Esophagus squamous epithelium (tissue), 5 donors: Measurements from ENCODE around the gene SMARCA1. TPM values are rescaled to one million over a fixed set of nuclear protein-coding genes. Genes with fewer than 3 reads are reported as not detected.

Source experiments
- DNase-seq: peaks from one replicate; lab custom pipeline; 2025; lab: John Stamatoyannopoulos, UW
- H3K27ac ChIP-seq, 4 donors: fragments of 200-600 bp; sonication (generic); one replicate each; pipeline ENCODE4 v1.5.1; 2016 to 2019; ENCODE audit warnings: mild to moderate bottlenecking in 1 of 4
- H3K27me3 ChIP-seq, 4 donors: fragments of 200-600 bp; sonication (generic); 1 replicate in 3 of 4; 2 replicates in 1 of 4; pipeline versions ENCODE4 v1.5.1 to v1.6.0; 2017 to 2021; ENCODE audit warnings: antibody characterized with exemption in 1 of 4
- H3K36me3 ChIP-seq, 3 donors: fragments of 200-600 bp; sonication (generic); one replicate each; pipeline ENCODE4 v1.5.1; 2016 to 2019
- H3K4me1 ChIP-seq, 3 donors: fragments of 200-600 bp; sonication (generic); one replicate each; pipeline ENCODE4 v1.5.1; 2017 to 2019
- H3K4me3 ChIP-seq, 4 donors: fragments of 200-600 bp; sonication (generic); 1 replicate in 3 of 4; 2 replicates in 1 of 4; pipeline ENCODE4 v1.5.1; 2016 to 2019; ENCODE audit warnings: mild to moderate bottlenecking in 2 of 4, moderate library complexity in 1 of 4
- H3K9me3 ChIP-seq, 3 donors: fragments of 200-600 bp; sonication (generic); one replicate each; pipeline ENCODE4 v1.5.1; 2016 to 2019
- POLR2A ChIP-seq, 4 donors: fragments of 450-650 bp; IDR thresholded peaks; one replicate each; pipeline ENCODE4 v1.6.1; 2017; ENCODE audit warnings: antibody characterized with exemption in 4 of 4, mild to moderate bottlenecking in 4 of 4, moderate library complexity in 3 of 4
- WGBS, 2 donors: methylation state at CpG; one replicate each; pipeline ENCODE4 v1.1.5; 2018; 5-methylcytosine and 5-hydroxymethylcytosine counted together
- intact Hi-C: fragments of 100-400 bp; cut with DNase I; formaldehyde crosslinking; loops from one replicate; pipeline ENCODE4 v1.15.0; 2022
- small RNA-seq, 4 donors: library from RNA; depleted of rRNA; stranded (forward); fragments of <200 nt; gene quantifications; one replicate each; pipeline ENCODE3, GENCODE V24; 2016
- total RNA-seq, 4 donors: library from RNA; depleted of rRNA; stranded (reverse); fragments of >200 nt; gene quantifications; one replicate each; pipeline ENCODE4 v1.1.0, GENCODE V29; 2016
- TF ChIP-seq, protein P1 (sequence below), 6 experiments: fragments of 450-650 bp in 4 of 6; fragments of 200-600 bp in 2 of 6; sonication (generic) in 2 of 6; IDR thresholded peaks; one replicate each; pipeline ENCODE4 v1.5.1; 2016 to 2019; ENCODE audit warnings: antibody characterized with exemption in 6 of 6, mild to moderate bottlenecking in 4 of 6, moderate library complexity in 4 of 6
- donor health status: DM: yes; HTN: yes; CAD: no.

Gene SMARCA1
- total RNA-seq, 4 donors from 2014 or later, result 4.5 to 18.8 (median 11.5) TPM

- no peaks in the 10 kb centered on the region for H3K4me1 ChIP-seq
- H3K36me3 ChIP-seq, result peaks cover 0 to 10% (median 0%) of the 10 kb centered on the region in 3 donors
- no peaks in the 10 kb centered on the region for H3K27me3 ChIP-seq
- H3K27ac ChIP-seq, result no peak overlapping the region
- no peak for DNase-seq
- TF ChIP-seq, protein P1, sequence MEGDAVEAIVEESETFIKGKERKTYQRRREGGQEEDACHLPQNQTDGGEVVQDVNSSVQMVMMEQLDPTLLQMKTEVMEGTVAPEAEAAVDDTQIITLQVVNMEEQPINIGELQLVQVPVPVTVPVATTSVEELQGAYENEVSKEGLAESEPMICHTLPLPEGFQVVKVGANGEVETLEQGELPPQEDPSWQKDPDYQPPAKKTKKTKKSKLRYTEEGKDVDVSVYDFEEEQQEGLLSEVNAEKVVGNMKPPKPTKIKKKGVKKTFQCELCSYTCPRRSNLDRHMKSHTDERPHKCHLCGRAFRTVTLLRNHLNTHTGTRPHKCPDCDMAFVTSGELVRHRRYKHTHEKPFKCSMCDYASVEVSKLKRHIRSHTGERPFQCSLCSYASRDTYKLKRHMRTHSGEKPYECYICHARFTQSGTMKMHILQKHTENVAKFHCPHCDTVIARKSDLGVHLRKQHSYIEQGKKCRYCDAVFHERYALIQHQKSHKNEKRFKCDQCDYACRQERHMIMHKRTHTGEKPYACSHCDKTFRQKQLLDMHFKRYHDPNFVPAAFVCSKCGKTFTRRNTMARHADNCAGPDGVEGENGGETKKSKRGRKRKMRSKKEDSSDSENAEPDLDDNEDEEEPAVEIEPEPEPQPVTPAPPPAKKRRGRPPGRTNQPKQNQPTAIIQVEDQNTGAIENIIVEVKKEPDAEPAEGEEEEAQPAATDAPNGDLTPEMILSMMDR (IDR thresholded peaks at IDR 0.05), result no peak
- no peak for TF ChIP-seq POLR2A (IDR thresholded peaks at IDR 0.05)
- H3K9me3 ChIP-seq, result no peaks in the 10 kb centered on the region
- intact Hi-C loops, result no loop called here
- WGBS, 2 donors, result 73 to 89% methylated on average over 4 of the region's 4 CpGs
- H3K4me3 ChIP-seq, result no peak overlapping the region
These were observed 100.1 kb downstream of the SMARCA1 start for GRCh38 chrX:129423191-129423590.

DNA sequence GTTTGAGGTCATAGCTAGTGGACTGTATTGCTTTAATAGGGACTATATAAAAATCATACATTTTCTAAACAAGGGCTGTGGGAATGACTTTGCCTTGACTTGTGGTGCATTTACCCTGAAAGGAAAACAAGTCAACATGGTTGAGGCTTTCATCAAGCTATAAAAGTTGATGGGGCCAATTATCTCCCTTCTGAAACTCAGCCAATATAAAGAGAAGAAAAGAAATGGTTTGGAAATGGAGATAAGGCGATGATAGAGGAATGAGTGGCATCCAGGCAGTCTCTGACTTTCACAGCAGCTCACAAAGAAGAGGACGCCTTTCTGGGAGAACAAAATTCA is 118.7 kb downstream of the SMARCA1 start:
- no peak overlapping the region for H3K27ac ChIP-seq
- intact Hi-C loops, result no loop called here
- WGBS, 2 donors, result 42 to 52% methylated on average over 2 of the region's 2 CpGs
- no peak for DNase-seq
- H3K27me3 ChIP-seq, result no peaks in the 10 kb centered on the region
- H3K4me3 ChIP-seq, result no peak overlapping the region
- H3K4me1 ChIP-seq, result no peaks in the 10 kb centered on the region
- H3K9me3 ChIP-seq, result no peaks in the 10 kb centered on the region
- TF ChIP-seq, protein P1 (IDR thresholded peaks at IDR 0.05), result no peak
- no peak for TF ChIP-seq POLR2A (IDR thresholded peaks at IDR 0.05)
- H3K36me3 ChIP-seq, result no peaks in the 10 kb centered on the region

DNA sequence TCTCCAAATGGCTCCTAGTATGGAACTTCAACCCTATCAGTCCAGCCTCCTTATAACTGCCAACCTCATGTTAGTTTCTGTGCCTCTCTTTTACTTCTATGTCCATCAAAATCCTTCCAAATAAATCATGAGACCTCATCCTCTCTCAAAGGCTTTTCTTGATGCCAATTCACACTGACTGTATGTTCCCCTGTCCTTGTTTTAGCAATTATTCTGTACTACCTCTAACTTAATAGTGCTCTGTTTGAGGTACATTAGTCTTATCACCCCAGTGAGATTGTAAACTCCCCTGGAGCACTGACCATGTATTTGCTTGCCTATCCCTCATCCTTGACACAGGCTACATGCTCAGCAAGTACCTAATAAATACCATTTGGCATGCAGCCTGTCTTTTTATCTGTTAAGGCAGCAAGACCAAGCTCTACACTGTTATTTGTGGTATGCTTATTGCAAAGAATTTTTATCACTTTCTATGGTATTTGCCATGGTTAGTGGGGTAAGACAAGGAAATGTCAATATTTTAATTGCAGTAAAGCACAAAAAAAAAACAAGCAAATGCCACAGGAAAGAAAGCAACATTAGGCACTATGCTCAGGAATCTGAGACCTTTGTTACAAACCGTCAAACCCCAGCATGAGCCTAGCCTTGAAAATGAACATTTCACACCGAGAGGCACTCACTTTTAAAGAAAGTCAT is 119.2 kb downstream of the SMARCA1 start:
- WGBS, 2 donors, result 41% methylated on average over 2 of the region's 2 CpGs

More for the DNA sequence above, 119.2 kb downstream of the SMARCA1 start:
- no peak overlapping the region for H3K4me3 ChIP-seq
- H3K9me3 ChIP-seq, result no peaks in the 10 kb centered on the region
- TF ChIP-seq POLR2A (IDR thresholded peaks at IDR 0.05), result no peak
- TF ChIP-seq, protein P1 (IDR thresholded peaks at IDR 0.05), result no peak
- intact Hi-C loops, result no loop called here
- no peak for DNase-seq
- no peak overlapping the region for H3K27ac ChIP-seq
- no peaks in the 10 kb centered on the region for H3K4me1 ChIP-seq
- H3K36me3 ChIP-seq, result no peaks in the 10 kb centered on the region
- no peaks in the 10 kb centered on the region for H3K27me3 ChIP-seq

Small RNA genes within 50 kb of the gene (small RNA-seq; reads per million reads assigned to genes)
- gene RF01169, result 0 reads per million in 4 donors
- 1.7 to 10.1 (median 6.4) reads per million in 4 donors for gene RNA5SP513
- gene RPS26P56, result 0 reads per million in 4 donors

Other genes with a start within 250 kb of the SMARCA1 start
- 10 to 100 TPM in 2 of 4 donors, 1 to 10 TPM in 2; 7.9 to 13.4 (median 10.7) TPM for gene OCRL, start 16.8 kb upstream of the SMARCA1 start, total RNA-seq
- under 1 TPM; 0.09 to 0.53 (median 0.44) TPM for gene APLN, start 131.5 kb upstream of the SMARCA1 start, total RNA-seq
- gene XPNPEP2, start 215.5 kb upstream of the SMARCA1 start, total RNA-seq, result 1 to 10 TPM in 2 of 4 donors, under 1 TPM in 1, not detected in 1; 0.88 to 5.7 (median 3.6) TPM